Stimulated activated CD8-positive, alpha-beta memory T cell treated with anti-CD3 and anti-CD28 coated beads, Interleukin-7, amount 100 ng/mL, for 48 hours (primary cell): ENCODE results near the gene PYCR2.

ENCODE experiments used
- DNase-seq, 2 donors: peaks; one replicate each; pipeline ENCODE4 v3.0.0-alpha.2; 2020; ENCODE audit warnings: low read depth in 1 of 2; ENCODE audit errors: extremely low read depth in 1 of 2

The PYCR2 gene

DNA sequence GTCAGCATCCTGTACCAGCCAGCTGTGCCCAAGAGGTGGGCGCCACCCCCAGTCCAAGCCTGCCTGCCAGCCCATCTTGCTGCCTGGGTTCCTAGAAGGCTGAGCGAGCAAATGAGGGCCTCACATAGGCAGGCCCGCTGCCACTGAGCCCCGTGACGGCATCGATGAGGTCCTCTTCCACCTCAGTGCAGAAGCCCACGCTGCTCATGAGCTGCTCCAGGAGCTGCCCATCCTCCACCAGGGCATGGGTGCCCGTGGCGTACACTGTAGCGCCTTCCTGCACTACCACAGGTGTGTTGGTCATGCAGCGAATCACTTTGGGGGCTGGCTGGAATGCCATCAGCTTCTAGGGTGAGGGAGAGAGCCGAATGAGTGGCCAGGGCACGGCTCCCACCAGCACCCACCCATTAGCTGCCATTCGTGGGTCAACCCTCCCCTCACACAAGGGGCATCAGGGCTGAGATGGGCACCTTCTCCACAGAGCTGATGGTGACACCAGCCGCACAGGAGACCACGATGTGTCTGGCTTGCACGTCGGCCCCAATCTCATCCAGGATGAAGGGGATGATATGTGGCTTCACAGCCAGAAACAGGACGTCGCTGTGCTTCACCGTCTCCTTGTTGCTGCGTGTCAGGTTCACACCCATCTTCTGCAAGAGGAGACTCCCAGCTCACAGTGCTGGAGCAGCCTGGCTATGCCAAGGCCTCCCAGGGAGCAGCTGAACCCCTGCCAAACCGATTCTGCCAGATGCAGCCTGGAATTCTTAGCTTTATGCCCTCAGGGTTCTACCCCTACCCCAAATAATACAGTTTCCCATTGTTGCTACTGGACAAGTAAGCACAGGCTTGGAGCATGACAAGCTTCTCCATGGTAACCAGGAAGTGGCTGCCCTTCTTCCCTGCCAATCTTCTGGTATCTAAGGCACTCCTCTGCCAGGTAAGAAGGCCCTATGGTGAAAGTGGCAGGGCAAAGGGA is 2.0 kb downstream of the PYCR2 start:
- DNase-seq = no peak

DNA sequence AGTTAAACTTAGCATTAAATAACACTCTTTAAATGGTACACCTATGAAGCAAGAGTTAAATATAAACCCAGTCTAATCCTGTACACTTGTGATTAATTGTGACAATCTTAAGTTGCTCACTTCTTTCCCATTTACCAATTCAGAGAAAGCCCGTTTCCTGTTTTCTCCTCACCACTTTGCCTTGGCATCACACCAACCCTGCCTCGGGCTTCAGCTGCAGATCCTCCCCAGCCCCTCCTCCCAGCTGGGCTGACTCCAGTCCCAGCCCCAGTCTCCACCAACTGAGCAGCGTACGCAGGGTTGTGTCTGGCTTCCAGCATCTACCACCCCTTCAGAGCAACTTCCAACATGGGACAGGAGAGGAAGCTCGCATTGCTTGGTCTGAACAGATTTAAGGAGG is 4.1 kb downstream of the PYCR2 start:
- no peak for DNase-seq

DNA sequence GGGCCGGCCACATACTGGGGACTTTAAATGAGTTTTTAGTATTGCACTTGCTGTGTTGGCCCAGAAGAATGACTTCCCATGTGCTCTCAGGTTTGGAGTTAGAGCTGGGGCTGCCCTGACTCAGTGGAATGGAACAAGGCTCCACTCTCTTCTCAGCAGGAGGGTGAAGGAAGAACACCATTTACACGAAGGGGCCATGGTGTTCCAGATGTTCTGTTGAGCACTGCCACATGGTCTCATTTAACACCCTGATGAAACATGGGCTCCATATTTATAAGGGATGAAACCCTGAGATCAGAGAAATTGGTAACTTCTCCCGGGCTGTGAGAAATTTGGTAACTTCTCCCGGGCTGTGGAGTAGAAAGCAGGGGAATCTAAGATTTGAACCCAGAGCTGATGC is 5.8 kb downstream of the PYCR2 start:
- no peak for DNase-seq

DNA sequence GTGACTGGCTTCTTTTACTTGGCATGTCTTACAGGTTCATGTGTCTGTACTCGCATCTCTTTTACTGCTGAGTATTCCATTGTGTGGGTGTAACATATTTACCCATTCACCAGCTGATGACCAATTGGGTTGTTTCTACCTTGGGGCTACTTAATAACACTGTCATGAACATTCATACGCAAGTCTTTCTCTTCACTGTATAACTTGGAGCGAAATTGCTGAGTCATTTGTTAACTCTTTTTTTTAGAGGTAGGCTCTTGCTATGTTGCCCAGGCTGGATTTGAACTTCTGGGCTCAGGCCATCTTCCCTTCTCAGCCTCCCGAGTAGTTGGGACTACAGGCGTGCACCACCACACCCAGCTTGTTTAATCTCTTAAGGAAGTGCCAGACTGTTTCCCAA is 6.5 kb downstream of the PYCR2 start:
- no peak for DNase-seq

DNA sequence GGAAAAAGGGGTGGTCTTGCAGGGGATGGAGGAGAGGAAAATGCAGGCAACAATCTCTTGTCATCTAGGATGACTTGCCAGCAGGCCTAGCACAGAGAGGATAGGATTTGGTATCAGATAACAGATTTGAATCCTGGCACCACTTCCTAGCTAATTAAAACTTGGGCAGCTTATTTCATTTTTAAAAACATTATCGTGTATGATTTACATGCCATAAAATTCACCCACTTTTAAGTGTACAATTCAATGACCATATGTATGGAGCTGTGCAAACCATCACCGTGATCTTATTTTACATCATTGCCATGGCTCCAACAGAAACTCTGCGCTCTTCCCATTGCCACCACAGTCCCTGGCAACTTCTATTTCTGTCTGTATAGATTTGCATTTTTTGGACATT is 6.9 kb downstream of the PYCR2 start:
- no peak for DNase-seq

DNA sequence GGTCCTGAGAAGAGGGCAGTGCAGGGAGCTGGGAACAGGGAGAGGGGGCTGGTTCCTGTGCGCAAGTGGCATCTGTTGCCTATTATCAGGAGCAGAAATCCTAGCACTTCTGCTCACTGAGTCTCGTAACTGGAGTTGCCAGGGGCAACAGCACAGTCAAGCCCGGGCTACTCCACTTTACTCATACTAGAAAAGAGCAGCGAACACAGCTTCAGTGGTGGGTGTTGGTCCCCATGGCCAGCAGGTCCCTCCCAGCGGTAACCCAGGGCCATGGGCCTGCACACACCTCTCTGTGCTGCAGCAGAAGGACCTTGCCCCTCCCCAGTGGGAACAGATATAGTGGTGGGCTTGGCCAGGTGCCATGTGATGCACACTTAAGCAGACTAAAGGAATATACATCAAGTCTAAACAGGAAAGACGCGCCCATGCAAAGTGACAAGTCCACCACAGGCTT is 8.5 kb downstream of the PYCR2 start:
- no peak for DNase-seq

DNA sequence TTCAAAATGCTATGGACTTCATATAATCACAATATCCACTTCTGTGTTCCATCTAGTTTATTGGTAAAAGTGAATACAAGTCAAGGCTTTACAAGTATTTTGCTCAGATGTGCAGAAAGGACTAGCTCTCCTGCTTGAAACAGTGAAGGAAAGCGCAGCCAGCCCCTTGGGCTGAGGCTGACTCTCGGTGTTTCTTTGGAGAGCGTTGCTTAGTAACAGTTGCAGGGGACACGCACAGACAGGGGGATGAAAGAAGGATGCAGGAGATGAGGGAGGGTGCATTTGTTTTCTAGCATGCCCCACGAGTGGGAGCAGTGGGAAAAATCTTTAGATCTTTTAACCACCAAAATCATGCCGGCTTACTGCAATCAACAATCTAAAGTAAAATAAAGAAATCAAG is 9.1 kb downstream of the PYCR2 start:
- DNase-seq = no peak

DNA sequence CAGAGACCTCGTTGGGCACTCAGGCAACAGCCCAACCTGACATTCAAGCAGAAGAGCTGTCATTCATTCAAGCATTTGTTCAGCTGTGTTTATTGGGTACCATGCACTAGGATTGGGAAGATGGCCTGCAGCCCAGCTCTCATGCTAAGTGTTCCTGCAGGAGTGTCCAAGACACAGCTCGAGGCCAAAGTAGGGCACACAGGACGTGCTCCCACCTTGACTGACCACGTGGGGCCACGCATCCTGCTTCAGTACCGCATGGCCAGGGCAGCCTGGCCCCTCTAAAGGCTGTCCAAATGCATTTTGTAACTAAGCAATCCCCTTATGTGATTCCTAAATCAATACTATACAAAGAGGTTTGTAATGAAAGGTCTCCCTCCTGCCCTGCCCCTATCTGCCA is 9.7 kb downstream of the PYCR2 start:
- DNase-seq = no peak

DNA sequence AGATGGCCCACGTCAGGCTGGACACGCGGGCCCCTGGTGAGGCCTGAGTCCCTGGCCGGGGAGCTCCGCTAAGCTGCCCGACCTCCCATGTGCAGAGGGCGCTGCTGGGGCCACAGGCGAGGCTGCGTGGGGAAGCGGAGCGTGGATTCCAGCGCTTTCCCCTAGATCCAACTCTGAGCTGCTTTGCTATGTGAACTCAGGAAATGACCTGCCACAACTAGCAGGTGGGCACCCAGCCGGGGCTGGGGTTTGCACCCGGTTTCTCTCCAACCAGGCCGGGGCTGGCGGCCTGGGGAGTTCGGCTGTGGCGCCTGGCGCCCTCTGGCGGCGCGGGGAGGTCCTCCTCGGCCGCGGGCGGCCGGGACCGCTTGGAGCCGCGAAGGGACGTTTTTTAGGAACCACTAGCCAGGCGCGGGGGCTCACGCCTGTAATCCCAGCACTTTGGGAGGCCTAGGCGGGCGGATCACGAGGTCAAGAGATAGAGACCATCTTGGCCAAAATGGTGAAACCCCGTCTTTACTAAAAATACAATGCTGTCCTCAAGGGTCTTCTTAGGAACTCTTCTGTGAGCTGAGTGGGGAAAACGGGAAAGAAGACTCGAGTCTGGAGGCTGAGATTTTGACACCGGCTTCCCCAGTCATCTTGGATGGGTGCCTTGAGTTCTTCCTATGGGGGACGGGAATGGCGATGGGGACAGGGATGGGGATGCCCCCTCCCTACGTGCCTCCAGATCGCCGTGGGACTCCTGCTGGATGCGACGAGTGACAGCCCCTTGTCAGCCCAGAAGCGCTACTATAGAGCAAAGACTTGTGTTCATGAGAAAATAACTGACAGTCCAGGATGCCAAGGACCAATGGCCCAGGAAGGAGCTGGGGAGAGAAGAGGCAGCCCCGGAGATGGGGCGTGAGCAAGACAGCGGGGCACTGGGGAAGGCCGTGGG is 12.6 kb downstream of the PYCR2 start:
- peak; percentile 37 to 39 for DNase-seq

DNA sequence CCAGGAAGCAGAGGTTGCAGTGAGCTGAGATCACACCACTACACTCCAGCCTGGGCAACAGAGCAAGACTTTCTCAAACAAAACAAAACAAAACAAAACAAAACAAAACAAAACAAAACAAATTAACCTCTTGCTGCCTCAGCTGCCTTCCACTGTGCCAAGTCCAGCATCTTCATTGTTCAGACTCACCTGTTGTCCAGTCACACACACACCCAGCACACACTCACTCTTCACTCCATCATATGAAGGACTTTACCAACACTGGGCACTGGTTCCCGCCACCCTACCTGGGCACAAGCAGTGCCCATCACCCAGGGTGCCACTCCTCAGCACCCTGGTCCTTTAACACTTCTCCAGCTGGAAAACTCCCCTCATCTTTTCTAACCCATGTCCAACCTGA is 14.6 kb downstream of the PYCR2 start:
- no peak for DNase-seq

DNA sequence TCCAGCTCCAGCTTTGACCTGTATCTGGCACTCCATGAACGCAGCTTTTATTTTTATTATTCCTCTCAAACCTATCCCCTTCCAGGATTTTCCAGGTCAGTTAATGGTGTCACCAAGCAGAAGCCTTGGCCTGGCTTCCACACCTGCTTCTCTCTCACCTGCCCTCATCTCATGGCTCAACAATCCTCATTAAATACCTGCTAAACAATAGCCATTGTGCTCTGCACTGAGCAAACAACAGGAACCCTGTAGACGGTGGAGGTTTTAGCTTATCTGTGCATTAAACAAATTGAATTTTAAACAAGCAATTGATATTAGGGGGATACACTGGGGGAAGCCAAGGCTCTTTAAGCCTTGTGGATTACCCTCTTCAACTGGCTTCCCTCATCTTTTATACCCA is 15.3 kb downstream of the PYCR2 start:
- DNase-seq = no peak

DNA sequence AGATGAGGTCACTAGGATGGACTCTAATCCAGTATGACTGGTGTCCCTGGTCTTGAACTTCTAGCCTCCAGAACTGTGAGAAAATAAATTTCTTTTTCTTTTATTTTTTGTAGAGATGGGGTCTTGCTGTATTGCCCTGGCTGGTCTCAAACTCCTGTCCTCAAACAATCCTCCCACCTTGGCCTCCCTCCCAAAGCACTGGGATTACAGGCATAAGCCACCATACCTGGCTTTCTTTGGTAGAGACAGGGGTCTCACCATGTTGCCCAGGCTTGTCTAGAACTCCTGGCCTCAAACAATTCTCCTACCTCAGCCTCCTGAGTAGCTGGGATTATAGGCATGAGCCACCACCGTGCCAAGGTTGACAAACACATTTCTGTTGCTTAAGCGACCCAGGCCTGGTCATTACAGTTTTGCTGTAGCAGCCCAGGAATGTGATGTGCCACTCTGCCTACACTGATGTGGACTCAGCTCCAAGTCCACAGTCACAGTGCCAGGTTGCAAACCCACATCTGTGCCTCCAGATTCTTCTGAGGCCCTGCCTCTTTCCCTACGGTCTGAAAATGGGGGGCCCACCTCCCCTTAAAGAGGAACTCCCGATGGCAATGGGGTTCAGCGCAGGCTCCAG is 15.9 kb downstream of the PYCR2 start:
- no peak for DNase-seq

DNA sequence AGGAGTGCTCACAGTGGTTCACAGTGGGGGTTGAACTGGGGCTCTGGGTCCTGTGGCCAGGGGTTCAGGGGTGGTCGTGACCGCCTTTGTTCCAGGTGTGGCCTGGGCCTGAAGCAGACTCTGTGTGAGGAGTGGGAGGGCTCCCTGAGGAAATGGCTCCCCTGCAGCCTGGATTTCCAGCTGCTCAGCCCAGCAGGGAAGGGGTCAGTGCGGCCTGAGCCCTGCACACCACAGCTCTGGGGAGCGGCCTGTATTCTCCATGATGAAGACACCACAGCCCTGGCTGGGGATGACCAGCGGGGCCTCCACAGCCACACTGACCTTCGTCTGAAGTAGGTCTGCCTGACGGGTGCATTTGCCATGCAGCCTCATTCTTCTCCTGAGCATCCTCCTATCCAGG is 16.7 kb downstream of the PYCR2 start:
- no peak for DNase-seq

DNA sequence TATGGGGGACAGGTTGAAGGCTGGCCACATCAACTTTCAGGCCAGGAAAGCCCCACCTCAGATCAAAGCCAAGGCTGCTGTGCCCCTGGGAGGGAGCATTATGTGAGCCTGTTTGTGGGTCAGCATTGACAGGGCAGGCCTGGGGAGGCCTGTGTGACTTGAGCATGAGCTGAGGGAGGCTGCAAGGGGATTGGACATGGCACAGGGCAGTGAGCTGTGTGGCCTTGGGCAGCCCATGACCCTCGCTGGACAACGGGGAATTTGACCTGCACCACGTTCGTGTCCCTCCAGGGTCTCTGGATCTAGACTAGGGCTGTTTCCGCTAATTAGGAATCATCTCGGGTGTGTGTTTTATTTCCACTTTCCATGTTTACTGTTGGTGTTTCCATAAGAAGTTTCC is 17.6 kb downstream of the PYCR2 start:
- DNase-seq = no peak

DNA sequence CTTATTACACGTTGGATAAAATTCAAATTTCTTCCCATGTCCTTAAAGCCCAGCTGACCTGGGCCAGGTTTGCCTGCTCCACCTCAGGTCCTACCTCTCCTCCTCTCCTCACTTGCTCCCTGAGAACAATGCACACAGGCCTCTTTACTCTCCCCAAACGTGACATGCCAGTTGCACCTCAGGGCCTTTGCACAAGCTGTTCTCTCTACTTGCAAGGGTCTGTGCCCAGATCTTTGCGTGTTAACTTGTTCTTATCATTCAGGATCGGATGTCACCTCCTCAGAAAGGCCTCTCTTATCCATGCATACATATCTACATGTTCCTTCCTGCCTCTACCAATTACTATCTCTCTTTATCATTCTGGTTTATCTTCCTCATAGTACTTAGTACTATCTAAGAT is 20.4 kb downstream of the PYCR2 start:
- DNase-seq = no peak

DNA sequence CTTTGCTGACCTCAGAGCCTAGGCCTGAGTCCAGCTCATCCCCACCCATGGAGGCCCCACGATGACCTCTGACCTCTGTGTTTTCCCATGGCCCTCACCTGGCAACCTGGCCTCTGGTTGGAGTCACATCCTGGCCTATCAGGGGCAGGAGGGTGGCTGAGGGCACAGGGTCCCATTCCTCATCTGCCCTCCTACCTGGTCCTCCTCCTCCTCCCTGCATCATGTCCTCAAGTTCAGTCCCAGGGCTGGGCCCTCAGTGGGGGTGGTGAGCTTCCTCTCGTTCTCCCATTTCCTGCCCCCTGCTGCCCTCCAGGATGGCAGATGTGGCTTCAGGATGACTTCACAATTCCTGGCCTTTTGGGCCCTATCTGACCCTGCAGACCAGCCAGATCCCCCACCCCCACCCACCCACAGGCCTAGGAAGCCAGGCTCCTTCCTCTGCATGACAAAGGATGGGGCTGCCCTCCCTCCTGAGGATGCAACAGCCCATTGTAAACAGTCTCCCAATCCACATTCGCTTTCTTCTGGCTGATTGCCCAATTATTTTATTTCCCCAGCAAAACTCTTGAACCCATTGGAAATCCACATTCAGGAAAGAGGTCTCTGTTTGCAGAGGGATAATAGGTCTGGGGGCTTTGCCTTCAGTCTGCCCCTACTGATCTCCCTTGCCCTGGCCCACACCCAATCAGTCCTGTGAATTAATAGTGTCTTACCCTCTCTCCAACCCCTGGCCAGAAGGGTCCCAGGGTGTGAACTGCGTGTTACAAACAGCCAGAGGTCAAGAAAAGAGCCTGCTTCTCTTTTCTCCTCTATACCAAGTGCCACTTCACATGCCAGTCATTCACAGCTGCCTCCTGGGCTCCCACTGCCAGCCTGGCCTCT is 24.8 kb downstream of the PYCR2 start:
- DNase-seq = no peak

DNA sequence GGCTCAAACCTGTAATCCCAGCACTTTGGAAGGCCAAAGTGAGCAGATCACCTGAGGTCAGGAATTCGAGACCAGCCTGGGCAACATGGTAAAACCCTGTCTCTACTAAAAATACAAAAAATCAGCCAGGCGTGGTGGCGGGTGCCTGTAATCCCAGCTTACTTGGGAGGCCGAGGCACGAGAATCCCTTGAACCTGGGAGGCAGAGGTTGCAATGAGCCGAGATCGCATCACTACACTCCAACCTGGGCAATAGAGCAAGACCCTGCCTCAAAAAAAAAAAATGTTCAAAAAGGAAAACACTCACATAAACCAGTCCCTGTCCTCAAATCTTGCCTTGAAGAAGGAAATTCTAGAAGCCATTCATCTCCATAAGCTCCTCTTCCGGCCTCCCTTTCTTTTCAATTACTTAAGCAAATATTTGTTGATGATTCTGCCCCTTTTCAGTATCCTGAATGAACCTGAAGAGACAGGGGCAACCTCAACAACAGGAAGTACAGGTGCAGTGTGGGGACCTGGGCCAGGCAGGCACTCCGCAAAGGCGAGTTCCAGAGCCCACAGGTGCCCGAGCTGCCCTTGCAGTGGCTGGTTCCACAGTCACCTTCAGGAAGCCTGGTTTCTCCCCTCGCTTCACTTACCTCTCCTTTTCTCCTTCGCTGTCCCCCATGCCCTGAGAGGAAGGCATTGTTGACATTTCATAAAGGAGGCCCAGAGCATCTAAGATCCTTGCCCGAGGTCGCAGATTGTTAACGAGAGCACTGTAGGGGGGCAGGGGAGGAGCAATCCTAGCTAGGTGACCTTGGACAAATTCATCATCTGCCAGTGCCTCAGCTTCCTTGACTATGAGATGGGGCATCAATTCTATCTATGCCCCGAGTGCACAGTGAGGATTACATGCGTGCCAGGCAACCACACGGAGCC is 26.2 kb downstream of the PYCR2 start:
- DNase-seq = no peak

DNA sequence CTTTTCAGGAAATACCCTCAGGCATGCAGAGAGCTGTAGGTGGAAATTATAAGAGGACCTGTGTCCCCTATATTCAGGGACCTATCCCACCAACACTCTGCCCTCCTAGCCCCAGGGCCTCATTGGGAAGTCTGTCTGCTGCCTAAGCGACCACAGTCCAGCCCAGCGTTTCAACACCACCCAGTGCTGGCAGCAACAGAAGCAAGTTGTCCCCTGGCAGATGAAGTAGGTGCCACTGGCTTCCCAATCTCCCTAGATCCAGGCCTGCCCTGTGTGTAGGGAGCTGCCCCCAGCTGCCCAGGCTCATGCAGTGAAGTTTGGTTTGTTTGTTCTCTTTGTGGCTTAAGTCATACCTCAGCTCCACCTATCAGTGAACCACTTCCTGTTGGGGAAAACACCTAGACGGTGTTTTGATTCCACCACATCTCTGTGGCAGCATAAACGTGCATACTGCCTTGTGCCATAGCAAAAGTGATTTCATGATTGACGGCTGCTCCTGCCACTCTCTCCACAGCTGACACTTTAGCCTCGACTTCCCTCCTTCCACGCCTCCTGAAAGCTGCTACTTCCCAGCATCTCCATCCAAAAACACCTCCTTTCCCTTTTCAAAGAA is 27.0 kb downstream of the PYCR2 start:
- DNase-seq = peak; percentile 35 to 50

DNA sequence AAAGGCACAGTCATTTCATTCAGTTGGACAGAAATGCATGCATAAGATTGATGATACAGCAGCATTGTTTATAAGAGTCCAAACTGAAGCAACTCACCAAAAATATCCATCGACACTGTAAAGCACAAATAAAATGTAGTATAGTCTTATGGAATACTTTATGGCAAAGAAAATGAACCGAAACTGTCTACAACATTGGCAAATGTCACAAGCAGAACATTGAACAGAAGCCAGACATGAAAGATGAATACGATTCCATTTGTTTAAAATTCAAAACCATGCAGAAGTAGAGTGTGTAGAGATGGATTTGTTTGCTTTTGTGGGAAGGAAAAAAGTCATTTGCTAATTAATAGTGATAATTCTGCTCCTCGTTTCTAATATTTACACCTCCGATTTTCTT is 27.6 kb downstream of the PYCR2 start:
- no peak for DNase-seq
